Measurements from ENCODE around the gene P2RY4. TPM values are rescaled to one million over a fixed set of nuclear protein-coding genes. Genes with fewer than 3 reads are reported as not detected.

The P2RY4 gene
- polyA plus RNA-seq, 1 donor from 2014 or later = not detected

DNA sequence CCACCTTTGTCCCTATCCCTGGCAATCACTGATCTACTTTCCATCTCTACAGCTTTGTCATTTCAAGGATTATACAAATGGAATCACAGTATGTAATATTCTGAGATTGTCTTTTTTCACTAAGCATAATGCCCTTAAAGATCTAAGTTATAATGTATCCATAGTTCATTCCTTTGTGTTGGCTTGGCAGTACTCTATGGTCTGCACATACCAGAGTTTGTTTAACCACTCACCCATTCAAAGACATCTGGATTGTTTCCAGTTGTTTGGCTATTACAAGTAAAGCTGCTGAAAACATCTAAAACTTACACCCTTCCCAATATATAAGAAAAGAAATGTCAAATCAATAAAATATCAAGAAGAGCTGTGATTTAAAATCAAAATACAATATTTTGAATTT, 51.5 kb downstream of the P2RY4 start:
- no peak overlapping the region for H3K27ac Mint-ChIP-seq
- H3K36me3 Mint-ChIP-seq = peaks cover 2% of the 10 kb centered on the region
- H3K9me3 Mint-ChIP-seq = peaks cover 0 to 4% (median 0%) of the 10 kb centered on the region in 3 donors
- no peak overlapping the region for H3K4me3 Mint-ChIP-seq
- H3K4me1 Mint-ChIP-seq = no peaks in the 10 kb centered on the region
- H3K27me3 Mint-ChIP-seq = no peaks in the 10 kb centered on the region

Other genes starting within 250 kb of the P2RY4 start
- gene AWAT2, start 210.3 kb downstream of the P2RY4 start, polyA plus RNA-seq = not detected
- not detected for gene OTUD6A, start 197.7 kb downstream of the P2RY4 start, polyA plus RNA-seq
- gene IGBP1, start 126.8 kb downstream of the P2RY4 start, polyA plus RNA-seq = 47.5 TPM
- not detected for gene DGAT2L6, start 82.7 kb downstream of the P2RY4 start, polyA plus RNA-seq
- gene AWAT1, start 25.5 kb downstream of the P2RY4 start, polyA plus RNA-seq = not detected
- gene ARR3, start 8.1 kb upstream of the P2RY4 start, polyA plus RNA-seq = not detected
- not detected for gene RAB41, start 22.0 kb upstream of the P2RY4 start, polyA plus RNA-seq
- gene PDZD11, start 29.7 kb upstream of the P2RY4 start, polyA plus RNA-seq = 24.0 TPM
- not detected for gene KIF4A, start 29.9 kb upstream of the P2RY4 start, polyA plus RNA-seq
- gene GDPD2, start 163.1 kb upstream of the P2RY4 start, polyA plus RNA-seq = not detected
- gene DLG3, start 184.6 kb upstream of the P2RY4 start, polyA plus RNA-seq = 1.2 TPM

Data from IgD-negative memory B cell (primary cell).